CD4-positive, CD25-positive, alpha-beta regulatory T cell (primary cell): Measurements from ENCODE around the gene NOTUM. TPM values are rescaled to one million over a fixed set of nuclear protein-coding genes. Genes with fewer than 3 reads are reported as not detected.

Experiments
- ATAC-seq, 2 donors: fragments of 150-1000 bp; cut with Tn5 transposase; one replicate each; pipeline ENCODE4 v1.10.0; 2021; ENCODE audit warnings: low read depth in 2 of 2, moderate number of reproducible peaks in 2 of 2, moderate library complexity in 1 of 2
- DNase-seq, 3 donors: peaks; one replicate each; pipeline versions ENCODE4 v3.0.0 to v3.0.0-alpha.2; 2012 to 2022; ENCODE audit warnings: mixed read lengths in 1 of 3
- H3K27ac ChIP-seq: one replicate; pipeline ENCODE4 v1.7.0; 2013; ENCODE audit warnings: mild to moderate bottlenecking, low read length; ENCODE audit not compliant: insufficient read depth, poor library complexity, severe bottlenecking
- H3K27me3 ChIP-seq: one replicate; pipeline ENCODE4 v1.7.0; 2013; ENCODE audit warnings: low read length; ENCODE audit not compliant: control insufficient read depth, insufficient read depth
- H3K36me3 ChIP-seq: one replicate; pipeline ENCODE4 v1.7.0; 2013; ENCODE audit warnings: mild to moderate bottlenecking, low read length, moderate library complexity; ENCODE audit not compliant: control insufficient read depth, insufficient read depth
- H3K4me1 ChIP-seq: 2 replicates; pipeline ENCODE4 v1.7.0; 2013; ENCODE audit warnings: mild to moderate bottlenecking, low read length; ENCODE audit not compliant: insufficient read depth, control insufficient read depth, poor library complexity, severe bottlenecking
- H3K4me3 ChIP-seq: one replicate; pipeline ENCODE4 v1.7.0; 2013; ENCODE audit warnings: low read depth, mild to moderate bottlenecking, low read length, moderate library complexity
- H3K9me3 ChIP-seq, 2 experiments: 1 replicate in 1 of 2; 2 replicates in 1 of 2; pipeline ENCODE4 v1.7.0; 2013; ENCODE audit warnings: low read length in 2 of 2, mild to moderate bottlenecking in 1 of 2, moderate library complexity in 1 of 2; ENCODE audit not compliant: control insufficient read depth in 2 of 2
- H3K27ac Mint-ChIP-seq, 3 donors: one replicate each; pipeline ENCODE4 v1.8.0; 2020 to 2022; ENCODE audit warnings: mild to moderate bottlenecking in 3 of 3, mixed read lengths in 3 of 3, moderate library complexity in 2 of 3
- H3K27me3 Mint-ChIP-seq: one replicate; pipeline ENCODE4 v1.8.0; 2022; ENCODE audit warnings: mild to moderate bottlenecking, mixed read lengths
- H3K36me3 Mint-ChIP-seq: one replicate; pipeline ENCODE4 v1.8.0; 2020; ENCODE audit warnings: mixed read lengths
- H3K4me1 Mint-ChIP-seq, 4 donors: one replicate each; pipeline ENCODE4 v1.8.0; 2020 to 2022; ENCODE audit warnings: mixed read lengths in 4 of 4, mild to moderate bottlenecking in 1 of 4
- H3K4me3 Mint-ChIP-seq, 4 donors: one replicate each; pipeline ENCODE4 v1.8.0; 2020 to 2022; ENCODE audit warnings: mild to moderate bottlenecking in 4 of 4, mixed read lengths in 4 of 4, moderate library complexity in 3 of 4
- H3K9me3 Mint-ChIP-seq, 7 donors: one replicate each; pipeline ENCODE4 v1.8.0; 2020 to 2022; ENCODE audit warnings: mixed read lengths in 7 of 7, mild to moderate bottlenecking in 3 of 7, moderate library complexity in 2 of 7
- polyA plus RNA-seq, 4 donors: library from polyadenylated mRNA; unstranded; fragments of 300-500 nt; fragmentation: Illumina TruSeq; gene quantifications; one replicate each; pipeline ENCODE4 v1.2.3, GENCODE V29; 2021
- total RNA-seq: library from RNA; stranded (reverse); gene quantifications from one replicate; pipeline ENCODE4 v1.2.3, GENCODE V29; 2022

NOTUM gene
- total and polyA plus RNA-seq, 5 donors from 2014 or later = 0.09 to 0.17 TPM; not detected in 3

- Mint-ChIP-seq H3K9me3 (no peaks in the 10 kb centered on the region), H3K4me1 (no peaks in the 10 kb centered on the region), H3K4me3 (no peak overlapping the region), H3K27me3 (no peaks in the 10 kb centered on the region), H3K27ac (no peak overlapping the region), H3K36me3 (no peaks in the 10 kb centered on the region)
- Histone ChIP-seq H3K9me3 (no peaks in the 10 kb centered on the region), H3K4me1 (no peaks in the 10 kb centered on the region), H3K4me3 (no peak overlapping the region), H3K27me3 (no peaks in the 10 kb centered on the region), H3K36me3 (no peaks in the 10 kb centered on the region), H3K27ac (no peak overlapping the region)
- no peak for DNase-seq
- no peak for ATAC-seq
Measured at GRCh38 chr17:81999587-81999975, 38.6 kb upstream of the NOTUM start.

GRCh38 chr17:81998691-81999438 is 37.9 kb upstream of the NOTUM start:
- Mint-ChIP-seq H3K4me1 (no peaks in the 10 kb centered on the region), H3K9me3 (no peaks in the 10 kb centered on the region), H3K27me3 (no peaks in the 10 kb centered on the region), H3K36me3 (no peaks in the 10 kb centered on the region), H3K4me3 (no peak overlapping the region), H3K27ac (no peak overlapping the region)
- Histone ChIP-seq H3K9me3 (no peaks in the 10 kb centered on the region), H3K4me3 (no peak overlapping the region), H3K27me3 (no peaks in the 10 kb centered on the region), H3K36me3 (no peaks in the 10 kb centered on the region), H3K4me1 (no peaks in the 10 kb centered on the region), H3K27ac (no peak overlapping the region)
- ATAC-seq = no peak
- DNase-seq = no peak

GRCh38 chr17:81998212-81998611 is 37.2 kb upstream of the NOTUM start:
- peaks cover 0 to 1% (median 0%) of the 10 kb centered on the region in 7 donors for H3K9me3 Mint-ChIP-seq

GRCh38 chr17:81996757-81997441 is 35.9 kb upstream of the NOTUM start:
- Histone ChIP-seq H3K27ac (no peak overlapping the region), H3K36me3 (no peaks in the 10 kb centered on the region), H3K4me3 (no peak overlapping the region), H3K9me3 (no peaks in the 10 kb centered on the region), H3K4me1 (no peaks in the 10 kb centered on the region), H3K27me3 (no peaks in the 10 kb centered on the region)
- no peaks in the 10 kb centered on the region for H3K36me3 Mint-ChIP-seq
- H3K27ac Mint-ChIP-seq = no peak overlapping the region
- no peak overlapping the region for H3K4me3 Mint-ChIP-seq
- no peak for ATAC-seq
- H3K4me1 Mint-ChIP-seq = no peaks in the 10 kb centered on the region
- DNase-seq = no peak
- no peaks in the 10 kb centered on the region for H3K27me3 Mint-ChIP-seq
- peaks cover 0 to 1% (median 0%) of the 10 kb centered on the region in 7 donors for H3K9me3 Mint-ChIP-seq

More at GRCh38 chr17:81998212-81998611, 37.2 kb upstream of the NOTUM start:
- H3K4me1 Mint-ChIP-seq = no peaks in the 10 kb centered on the region
- DNase-seq (no peak), ATAC-seq (no peak)
- no peak overlapping the region for H3K4me3 ChIP-seq
- H3K27me3 Mint-ChIP-seq = no peaks in the 10 kb centered on the region
- no peak overlapping the region for H3K27ac Mint-ChIP-seq
- no peaks in the 10 kb centered on the region for H3K36me3 ChIP-seq
- H3K4me3 Mint-ChIP-seq = no peak overlapping the region
- H3K27ac ChIP-seq = no peak overlapping the region
- H3K4me1 ChIP-seq = no peaks in the 10 kb centered on the region
- no peaks in the 10 kb centered on the region for H3K9me3 ChIP-seq
- no peaks in the 10 kb centered on the region for H3K36me3 Mint-ChIP-seq
- no peaks in the 10 kb centered on the region for H3K27me3 ChIP-seq

GRCh38 chr17:81996232-81996756 is 35.3 kb upstream of the NOTUM start:
- Mint-ChIP-seq H3K9me3 (peaks cover 0 to 1% (median 0%) of the 10 kb centered on the region in 7 donors), H3K4me3 (no peak overlapping the region), H3K4me1 (no peaks in the 10 kb centered on the region), H3K27me3 (no peaks in the 10 kb centered on the region), H3K27ac (no peak overlapping the region), H3K36me3 (no peaks in the 10 kb centered on the region)
- Histone ChIP-seq H3K4me3 (no peak overlapping the region), H3K27me3 (no peaks in the 10 kb centered on the region), H3K9me3 (no peaks in the 10 kb centered on the region), H3K27ac (no peak overlapping the region), H3K36me3 (no peaks in the 10 kb centered on the region), H3K4me1 (no peaks in the 10 kb centered on the region)
- ATAC-seq (no peak), DNase-seq (no peak)

- Histone ChIP-seq H3K36me3 (no peaks in the 10 kb centered on the region), H3K9me3 (no peaks in the 10 kb centered on the region), H3K4me3 (no peak overlapping the region), H3K27ac (no peak overlapping the region), H3K27me3 (no peaks in the 10 kb centered on the region), H3K4me1 (no peaks in the 10 kb centered on the region)
- DNase-seq (no peak), ATAC-seq (no peak)
- no peaks in the 10 kb centered on the region for H3K27me3 Mint-ChIP-seq
- peaks cover 0 to 1% (median 0%) of the 10 kb centered on the region in 7 donors for H3K9me3 Mint-ChIP-seq
- H3K27ac Mint-ChIP-seq = no peak overlapping the region
- H3K36me3 Mint-ChIP-seq = no peaks in the 10 kb centered on the region
- no peak overlapping the region for H3K4me3 Mint-ChIP-seq
- peaks cover 0 to 2% (median under 1%) of the 10 kb centered on the region in 4 donors for H3K4me1 Mint-ChIP-seq
Measured at GRCh38 chr17:81995463-81996231, 34.7 kb upstream of the NOTUM start.

GRCh38 chr17:81994593-81995462 is 33.8 kb upstream of the NOTUM start:
- Mint-ChIP-seq H3K27me3 (no peaks in the 10 kb centered on the region), H3K27ac (no peak overlapping the region), H3K36me3 (no peaks in the 10 kb centered on the region), H3K9me3 (peaks cover 0 to 1% (median 0%) of the 10 kb centered on the region in 7 donors), H3K4me1 (peaks cover 0 to 6% (median 2%) of the 10 kb centered on the region in 4 donors), H3K4me3 (no peak overlapping the region)
- H3K36me3 ChIP-seq = no peaks in the 10 kb centered on the region
- no peaks in the 10 kb centered on the region for H3K9me3 ChIP-seq
- H3K4me1 ChIP-seq = no peaks in the 10 kb centered on the region
- ATAC-seq (no peak), DNase-seq (no peak)
- H3K27me3 ChIP-seq = no peaks in the 10 kb centered on the region
- no peak overlapping the region for H3K27ac ChIP-seq
- no peak overlapping the region for H3K4me3 ChIP-seq
